B cell (primary cell): ENCODE data around the gene MYLK2. TPM values are rescaled to one million over a fixed set of nuclear protein-coding genes. Genes with fewer than 3 reads are reported as not detected.

Source experiments
- ATAC-seq: fragments of 200-7000 bp; cut with Tn5 transposase; one replicate; pipeline ENCODE4 v1.10.0; 2021; ENCODE audit warnings: low read depth, mild to moderate bottlenecking, moderate number of reproducible peaks, moderate library complexity
- CTCF ChIA-PET: fragments of 350-600 bp; sonication (Branson Sonifier 250); formaldehyde crosslinking; loops from one replicate; lab custom pipeline; 2021; ENCODE audit warnings: antibody characterized with exemption, inconsistent platforms; lab: Charles Lee
- POLR2A ChIA-PET: fragments of 350-600 bp; sonication (Branson Sonifier 250); formaldehyde crosslinking; loops from one replicate; lab custom pipeline; 2021; ENCODE audit warnings: antibody characterized with exemption; lab: Charles Lee
- DNase-seq: peaks from one replicate; pipeline ENCODE4 v3.0.0; 2013
- H2AFZ ChIP-seq: 2 replicates; pipeline ENCODE4 v1.6.1; 2012; ENCODE audit warnings: mild to moderate bottlenecking, low read depth, low read length; ENCODE audit not compliant: insufficient read depth, poor library complexity, severe bottlenecking
- H3K27ac ChIP-seq, 2 donors: 1 replicate in 1 of 2; 2 replicates in 1 of 2; pipeline ENCODE4 v1.5.1; 2012 to 2013; ENCODE audit warnings: low read length in 2 of 2, mild to moderate bottlenecking in 2 of 2, moderate library complexity in 1 of 2
- H3K27me3 ChIP-seq, 4 experiments: fragments of 200-600 bp in 1 of 4; sonication (generic) in 1 of 4; replicated peaks in 1 of 4; 1 replicate in 2 of 4; 2 replicates in 2 of 4; pipeline versions ENCODE4 v1.6.1 to v1.7.0; 2013 to 2016; ENCODE audit warnings: low read length in 3 of 4, mild to moderate bottlenecking in 2 of 4, mixed read lengths in 1 of 4, moderate library complexity in 1 of 4; ENCODE audit not compliant: insufficient read depth in 4 of 4, control insufficient read depth in 3 of 4; ENCODE audit errors: control extremely low read depth in 1 of 4
- H3K36me3 ChIP-seq, 2 experiments: replicated peaks in 1 of 2; 1 replicate in 1 of 2; 2 replicates in 1 of 2; pipeline versions ENCODE4 v1.6.1 to v1.7.1; 2013; ENCODE audit warnings: low read length in 1 of 2; ENCODE audit not compliant: insufficient read depth in 2 of 2, control insufficient read depth in 1 of 2; ENCODE audit errors: control extremely low read depth in 1 of 2, extremely low read depth in 1 of 2
- H3K4me1 ChIP-seq, 2 donors: fragments of 200-600 bp in 1 of 2; sonication (generic) in 1 of 2; 1 replicate in 1 of 2; 2 replicates in 1 of 2; pipeline versions ENCODE4 v1.5.1 to v1.6.1; 2013 to 2017; ENCODE audit warnings: low read length in 2 of 2; ENCODE audit not compliant: control insufficient read depth in 2 of 2, insufficient read depth in 2 of 2
- H3K4me2 ChIP-seq: replicated peaks from 2 replicates; pipeline ENCODE3; 2012; ENCODE audit warnings: mild to moderate bottlenecking, low read depth, low read length; ENCODE audit not compliant: poor library complexity, severe bottlenecking
- H3K4me3 ChIP-seq, 5 experiments: fragments of 200-600 bp in 1 of 5; sonication (generic) in 1 of 5; 1 replicate in 3 of 5; 2 replicates in 2 of 5; pipeline versions ENCODE4 v1.5.1 to v1.7.0; 2011 to 2016; ENCODE audit warnings: low read length in 4 of 5, mild to moderate bottlenecking in 4 of 5, low read depth in 2 of 5, control low read depth in 1 of 5, moderate library complexity in 1 of 5; ENCODE audit not compliant: insufficient read depth in 1 of 5; ENCODE audit errors: control extremely low read depth in 1 of 5, extremely low read depth in 1 of 5
- H3K79me2 ChIP-seq: fragments of 200-600 bp; sonication (generic); one replicate; pipeline ENCODE4 v1.6.0; 2016; ENCODE audit warnings: low read length; ENCODE audit not compliant: control insufficient read depth, insufficient read depth
- H3K9ac ChIP-seq: fragments of 200-600 bp; sonication (generic); 2 replicates; pipeline ENCODE4 v1.6.1; 2017; ENCODE audit warnings: mild to moderate bottlenecking, low read length, moderate library complexity
- H3K9me3 ChIP-seq, 3 donors: one replicate each; pipeline versions ENCODE4 v1.6.1 to v1.7.1; 2013; ENCODE audit warnings: low read length in 2 of 3; ENCODE audit not compliant: control insufficient read depth in 2 of 3, insufficient read depth in 1 of 3; ENCODE audit errors: control extremely low read depth in 1 of 3
- H4K20me1 ChIP-seq: 2 replicates; pipeline ENCODE4 v1.6.0; 2012; ENCODE audit warnings: mild to moderate bottlenecking, low read length; ENCODE audit not compliant: insufficient read depth, control insufficient read depth, poor library complexity, severe bottlenecking
- H3K27ac Mint-ChIP-seq: one replicate; pipeline ENCODE4 v1.8.0; 2021; ENCODE audit warnings: mixed read lengths
- H3K27me3 Mint-ChIP-seq: one replicate; pipeline ENCODE4 v1.8.0; 2021; ENCODE audit warnings: mixed read lengths
- H3K4me1 Mint-ChIP-seq: one replicate; pipeline ENCODE4 v1.8.0; 2021; ENCODE audit warnings: mixed read lengths
- H3K4me3 Mint-ChIP-seq: one replicate; pipeline ENCODE4 v1.8.0; 2021; ENCODE audit warnings: mixed read lengths
- H3K9me3 Mint-ChIP-seq: one replicate; pipeline ENCODE4 v1.8.0; 2022; ENCODE audit warnings: mixed read lengths; ENCODE audit not compliant: insufficient read depth
- CTCF ChIP-seq: fragments of 200-600 bp; IDR thresholded peaks from one replicate; pipeline ENCODE4 v1.8.0; 2022; ENCODE audit warnings: antibody characterized with exemption, mild to moderate bottlenecking
- EZH2 ChIP-seq: IDR thresholded peaks from 2 replicates; pipeline ENCODE4 v1.6.1; 2012; ENCODE audit warnings: borderline replicate concordance, low read depth, mild to moderate bottlenecking, moderate library complexity, low read length; ENCODE audit not compliant: insufficient read depth, poor library complexity, severe bottlenecking
- WGBS: methylation state at CpG from one replicate; pipeline ENCODE4 v1.1.5; 2013; ENCODE audit warnings: missing lambda C conversion rate; ENCODE audit not compliant: insufficient coverage; 5-methylcytosine and 5-hydroxymethylcytosine counted together
- intact Hi-C: fragments of 100-400 bp; cut with micrococcal nuclease; formaldehyde crosslinking; loops from one replicate; pipeline ENCODE4 v1.10.0; 2022
- polyA plus RNA-seq: library from polyadenylated mRNA; depleted of rRNA; stranded (reverse); fragments of >200 nt; gene quantifications from 2 replicates; pipeline ENCODE4 v1.2.3, GENCODE V29; 2012
- total RNA-seq, 2 donors: library from RNA; stranded (reverse); fragments of 120-200 nt in 1 of 2; gene quantifications; 1 replicate in 1 of 2; 2 replicates in 1 of 2; pipeline versions ENCODE4 v1.2.3 to v1.2.4, GENCODE V29; 2013 to 2022

MYLK2 gene
- total and polyA plus RNA-seq, 2 donors (not counting 1 experiment from before 2014, with no cell fraction given): not detected

- Mint-ChIP-seq H3K4me3 (no peak overlapping the region), H3K9me3 (no peaks in the 10 kb centered on the region), H3K27ac (no peak overlapping the region), H3K4me1 (peaks cover 10% of the 10 kb centered on the region), H3K27me3 (no peaks in the 10 kb centered on the region)
- H3K9ac ChIP-seq: no peak overlapping the region
- H3K9me3 ChIP-seq: no peaks in the 10 kb centered on the region
- TF ChIP-seq EZH2: no peak
- TF ChIP-seq CTCF: no peak
- H4K20me1 ChIP-seq: no peaks in the 10 kb centered on the region
- H3K4me3 ChIP-seq: no peak overlapping the region
- ATAC-seq (no peak), DNase-seq (no peak)
- intact Hi-C loops: no loop called here
- POLR2A ChIA-PET: no interaction called here
- H3K27me3 ChIP-seq: peaks cover 0 to 3% (median 0%) of the 10 kb centered on the region in 4 experiments
- H3K4me2 ChIP-seq: no peak overlapping the region
- H3K27ac ChIP-seq: no peak overlapping the region
- CTCF ChIA-PET: interaction anchor here (1.4 to 2.6 kb wide), 4 partner anchors 10 to 194 kb away, joined by 4 to 13 read pairs (median 7); no protein-coding TSS in a partner anchor
- peaks cover 8 to 13% of the 10 kb centered on the region in 2 donors for H3K4me1 ChIP-seq
- H2AFZ ChIP-seq: no peak overlapping the region
- no peaks in the 10 kb centered on the region for H3K36me3 ChIP-seq
- WGBS: 77% methylated on average over 5 of the region's 5 CpGs
- H3K79me2 ChIP-seq: no peaks in the 10 kb centered on the region
Observed at GRCh38 chr20:31836853-31837608, 17.9 kb downstream of the MYLK2 start.

- H3K27ac ChIP-seq: no peak overlapping the region
- no peaks in the 10 kb centered on the region for H3K9me3 ChIP-seq
- H4K20me1 ChIP-seq: no peaks in the 10 kb centered on the region
- 82% methylated on average over 3 of the region's 3 CpGs for WGBS
- H3K27me3 Mint-ChIP-seq: no peaks in the 10 kb centered on the region
- H3K36me3 ChIP-seq: no peaks in the 10 kb centered on the region
- peaks cover 8 to 16% of the 10 kb centered on the region in 2 donors for H3K4me1 ChIP-seq
- ATAC-seq: no peak
- H3K4me1 Mint-ChIP-seq: peaks cover 13% of the 10 kb centered on the region
- H3K4me3 Mint-ChIP-seq: no peak overlapping the region
- H3K4me2 ChIP-seq: no peak overlapping the region
- peaks cover 0 to 3% (median 0%) of the 10 kb centered on the region in 4 experiments for H3K27me3 ChIP-seq
- ChIA-PET CTCF (interaction anchor here (1.1 to 2.6 kb wide), 6 partner anchors 9 to 198 kb away, joined by 4 to 13 read pairs (median 4); no protein-coding TSS in a partner anchor), POLR2A (no interaction called here)
- no peaks in the 10 kb centered on the region for H3K9me3 Mint-ChIP-seq
- H3K79me2 ChIP-seq: no peaks in the 10 kb centered on the region
- H3K9ac ChIP-seq: no peak overlapping the region
- H2AFZ ChIP-seq: no peak overlapping the region
- H3K27ac Mint-ChIP-seq: no peak overlapping the region
- no peak for DNase-seq
- H3K4me3 ChIP-seq: no peak overlapping the region
- intact Hi-C loops: no loop called here
- TF ChIP-seq EZH2 (no peak), CTCF (no peak)
Observed at GRCh38 chr20:31837896-31838397, 18.8 kb downstream of the MYLK2 start.
